ENCODE measurements around the gene SHC2. TPM values are rescaled to one million over a fixed set of nuclear protein-coding genes. Genes with fewer than 3 reads are reported as not detected.

The SHC2 gene
- total RNA-seq, 4 donors from 2014 or later: 7.3 to 20.2 (median 8.9) TPM

GRCh38 chr19:455851-456546 is 4.8 kb downstream of the SHC2 start:
- no peak for TF ChIP-seq CTCF (IDR thresholded peaks at IDR 0.05; ENCODE audit: low read depth)

GRCh38 chr19:455031-455705 is 5.7 kb downstream of the SHC2 start:
- no peak for TF ChIP-seq CTCF (IDR thresholded peaks at IDR 0.05; ENCODE audit: low read depth)

GRCh38 chr19:453606-454005 is 7.2 kb downstream of the SHC2 start:
- TF ChIP-seq CTCF (IDR thresholded peaks at IDR 0.05; ENCODE audit: low read depth): no peak

- no peak for TF ChIP-seq CTCF (IDR thresholded peaks at IDR 0.05; ENCODE audit: low read depth)
These were observed 8.0 kb downstream of the SHC2 start for GRCh38 chr19:452829-453228.

- no peak for TF ChIP-seq CTCF (IDR thresholded peaks at IDR 0.05; ENCODE audit: low read depth)
These were observed 10.9 kb downstream of the SHC2 start for GRCh38 chr19:449916-450315.

GRCh38 chr19:447816-448560 is 12.8 kb downstream of the SHC2 start:
- no peak for TF ChIP-seq CTCF (IDR thresholded peaks at IDR 0.05; ENCODE audit: low read depth)

GRCh38 chr19:447064-447426 is 13.8 kb downstream of the SHC2 start:
- no peak for TF ChIP-seq CTCF (IDR thresholded peaks at IDR 0.05; ENCODE audit: low read depth)
